ENCODE results near the gene EAF1. TPM values are rescaled to one million over a fixed set of nuclear protein-coding genes. Genes with fewer than 3 reads are reported as not detected.

The EAF1 gene
- total RNA-seq, 2 donors from 2014 or later, result 25.5 to 30.9 TPM

DNA sequence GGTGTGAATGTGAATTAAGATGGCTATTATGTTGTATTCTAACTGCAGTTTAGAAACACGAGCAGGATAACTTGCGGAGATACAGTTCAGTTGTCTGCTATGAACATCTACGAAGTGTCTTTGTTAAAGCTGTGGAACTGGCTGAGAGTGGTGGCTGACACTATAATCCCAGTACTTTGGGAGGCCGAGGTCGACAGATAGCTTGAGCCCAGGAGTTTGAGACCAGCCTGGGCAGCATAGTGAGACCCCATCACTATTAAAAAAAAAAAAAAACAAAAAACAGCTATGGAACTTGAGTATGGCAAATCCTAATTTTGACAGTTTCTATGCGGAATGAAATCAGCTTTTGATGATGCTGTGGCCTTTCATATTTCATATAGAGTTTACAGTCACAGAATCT is 1.7 kb downstream of the EAF1 start:
- TF ChIP-seq POLR2AphosphoS5 (IDR thresholded peaks at IDR 0.05), result no peak
- H3K36me3 ChIP-seq, result no peaks in the 10 kb centered on the region
- H3K4me3 ChIP-seq, result peak overlapping the region in 1 of 2 donors; percentile 57
- intact Hi-C loops (cut with DNase I), result loop anchor here (5.0 kb wide), 1 partner anchor 128 kb away; no protein-coding TSS in a partner anchor
- no peaks in the 10 kb centered on the region for H3K27me3 ChIP-seq (replicated peaks; ENCODE audit: insufficient read depth)
- WGBS, result 89% methylated on average over 6 of the region's 6 CpGs
- H3K4me1 ChIP-seq (replicated peaks), result peaks cover 17% of the 10 kb centered on the region
- no peak for DNase-seq (ENCODE audit: low spot score)
- H3K9me3 ChIP-seq, result no peaks in the 10 kb centered on the region
- H3K27ac ChIP-seq, result no peak overlapping the region

DNA sequence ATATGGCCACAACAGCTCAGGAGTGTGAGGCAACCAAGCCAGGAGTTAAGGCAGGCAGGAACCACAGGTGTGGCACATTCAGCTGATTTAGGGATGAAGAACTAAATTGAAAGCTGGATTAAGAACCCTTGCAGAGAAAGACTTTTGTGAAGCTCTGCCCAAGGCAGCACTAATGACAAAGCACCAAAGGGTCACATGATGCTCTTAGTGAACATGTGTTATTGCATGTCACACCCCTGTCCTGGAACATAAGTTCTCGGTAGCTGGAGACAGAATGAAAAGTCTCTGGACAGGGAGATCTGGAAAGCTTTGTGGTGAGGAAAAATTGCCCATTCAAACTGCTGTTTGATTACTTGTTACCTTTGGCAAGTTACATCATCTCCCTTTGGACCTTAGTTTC is 3.2 kb downstream of the EAF1 start:
- TF ChIP-seq POLR2AphosphoS5 (IDR thresholded peaks at IDR 0.05) (no peak), POLR2A (IDR thresholded peaks at IDR 0.05) (no peak)
- TF ChIP-seq, protein P1, sequence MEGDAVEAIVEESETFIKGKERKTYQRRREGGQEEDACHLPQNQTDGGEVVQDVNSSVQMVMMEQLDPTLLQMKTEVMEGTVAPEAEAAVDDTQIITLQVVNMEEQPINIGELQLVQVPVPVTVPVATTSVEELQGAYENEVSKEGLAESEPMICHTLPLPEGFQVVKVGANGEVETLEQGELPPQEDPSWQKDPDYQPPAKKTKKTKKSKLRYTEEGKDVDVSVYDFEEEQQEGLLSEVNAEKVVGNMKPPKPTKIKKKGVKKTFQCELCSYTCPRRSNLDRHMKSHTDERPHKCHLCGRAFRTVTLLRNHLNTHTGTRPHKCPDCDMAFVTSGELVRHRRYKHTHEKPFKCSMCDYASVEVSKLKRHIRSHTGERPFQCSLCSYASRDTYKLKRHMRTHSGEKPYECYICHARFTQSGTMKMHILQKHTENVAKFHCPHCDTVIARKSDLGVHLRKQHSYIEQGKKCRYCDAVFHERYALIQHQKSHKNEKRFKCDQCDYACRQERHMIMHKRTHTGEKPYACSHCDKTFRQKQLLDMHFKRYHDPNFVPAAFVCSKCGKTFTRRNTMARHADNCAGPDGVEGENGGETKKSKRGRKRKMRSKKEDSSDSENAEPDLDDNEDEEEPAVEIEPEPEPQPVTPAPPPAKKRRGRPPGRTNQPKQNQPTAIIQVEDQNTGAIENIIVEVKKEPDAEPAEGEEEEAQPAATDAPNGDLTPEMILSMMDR (IDR thresholded peaks at IDR 0.05), result no peak
- DNase-seq (ENCODE audit: low spot score), result no peak
- Histone ChIP-seq H3K27ac (no peak overlapping the region), H3K4me3 (no peak overlapping the region), H3K4me1 (replicated peaks) (peaks cover 17% of the 10 kb centered on the region), H3K36me3 (no peaks in the 10 kb centered on the region), H3K9me3 (no peaks in the 10 kb centered on the region), H3K27me3 (replicated peaks; ENCODE audit: insufficient read depth) (no peaks in the 10 kb centered on the region)
- intact Hi-C loops (cut with DNase I), result no loop called here
- 89% methylated on average over 1 of the region's 1 CpG for WGBS

GRCh38 chr3:15431256-15431837 is 3.9 kb downstream of the EAF1 start:
- 61% methylated on average over 3 of the region's 3 CpGs for WGBS
- Histone ChIP-seq H3K36me3 (no peaks in the 10 kb centered on the region), H3K4me3 (no peak overlapping the region), H3K27ac (no peak overlapping the region), H3K9me3 (no peaks in the 10 kb centered on the region), H3K4me1 (replicated peaks) (peaks cover 11% of the 10 kb centered on the region), H3K27me3 (replicated peaks; ENCODE audit: insufficient read depth) (no peaks in the 10 kb centered on the region)
- no peak for TF ChIP-seq POLR2A (IDR thresholded peaks at IDR 0.05)
- no peak for TF ChIP-seq POLR2AphosphoS5 (IDR thresholded peaks at IDR 0.05)
- TF ChIP-seq, protein P1 (IDR thresholded peaks at IDR 0.05), result no peak
- no peak for DNase-seq (ENCODE audit: low spot score)
- intact Hi-C loops (cut with DNase I), result no loop called here

- TF ChIP-seq, protein P1 (IDR thresholded peaks at IDR 0.05), result no peak
- TF ChIP-seq POLR2AphosphoS5 (IDR thresholded peaks at IDR 0.05) (no peak), POLR2A (IDR thresholded peaks at IDR 0.05) (no peak)
- Histone ChIP-seq H3K27me3 (replicated peaks; ENCODE audit: insufficient read depth) (no peaks in the 10 kb centered on the region), H3K4me1 (replicated peaks) (peaks cover 7% of the 10 kb centered on the region), H3K4me3 (no peak overlapping the region), H3K27ac (no peak overlapping the region), H3K36me3 (peaks cover 3% of the 10 kb centered on the region in 2 donors), H3K9me3 (no peaks in the 10 kb centered on the region)
- DNase-seq (ENCODE audit: low spot score), result no peak
- intact Hi-C loops (cut with DNase I), result no loop called here
- WGBS, result 100% methylated on average over 1 of the region's 1 CpG
These were observed 6.1 kb downstream of the EAF1 start for GRCh38 chr3:15433531-15433930.

GRCh38 chr3:15434756-15435155 is 7.4 kb downstream of the EAF1 start:
- 94% methylated on average over 4 of the region's 4 CpGs for WGBS
- DNase-seq (ENCODE audit: low spot score), result no peak
- H3K36me3 ChIP-seq, result peaks cover 3% of the 10 kb centered on the region in 2 donors
- H3K9me3 ChIP-seq, result no peaks in the 10 kb centered on the region
- H3K27me3 ChIP-seq (replicated peaks; ENCODE audit: insufficient read depth), result no peaks in the 10 kb centered on the region
- TF ChIP-seq POLR2A (IDR thresholded peaks at IDR 0.05), result no peak
- TF ChIP-seq, protein P1 (IDR thresholded peaks at IDR 0.05), result no peak
- TF ChIP-seq POLR2AphosphoS5 (IDR thresholded peaks at IDR 0.05), result no peak
- no peak overlapping the region for H3K4me3 ChIP-seq
- intact Hi-C loops (cut with DNase I), result no loop called here
- no peak overlapping the region for H3K27ac ChIP-seq
- H3K4me1 ChIP-seq (replicated peaks), result peaks cover 7% of the 10 kb centered on the region
